SU-DHL-6 (cell line): Measurements from ENCODE around the gene GP9.

Experiments
- CTCF ChIP-seq: fragments of 200-600 bp; sonication (generic); IDR thresholded peaks from one replicate; pipeline ENCODE4 v1.5.1; 2017; ENCODE audit warnings: antibody characterized with exemption, mild to moderate bottlenecking, low read length, moderate library complexity; ENCODE audit not compliant: insufficient read depth, poor library complexity, severe bottlenecking
- EZH2phosphoT487 ChIP-seq: fragments of 200-600 bp; sonication (generic), shearing (Covaris generic); conservative IDR thresholded peaks from 2 replicates; pipeline ENCODE4 v1.6.1; 2018; ENCODE audit warnings: mild to moderate bottlenecking, antibody characterized with exemption, low read length, moderate library complexity, mixed read lengths

- TF ChIP-seq CTCF (no peak), EZH2phosphoT487 (no peak)
Measured at GRCh38 chr3:129046732-129047552, 13.6 kb upstream of the GP9 start.
